GM23338 (cell line): Measurements from ENCODE around the gene CCDC187. TPM values are rescaled to one million over a fixed set of nuclear protein-coding genes. Genes with fewer than 3 reads are reported as not detected.

Experiments
- ATAC-seq: fragments of 200-7000 bp; cut with Tn5 transposase; 3 replicates; pipeline ENCODE4 v1.9.1; 2020
- DNase-seq: peaks from one replicate; pipeline ENCODE4 v3.0.0-alpha.2; 2015; ENCODE audit warnings: low spot score
- H2AFZ ChIP-seq: fragments of 200-600 bp; sonication (generic); 2 replicates; pipeline ENCODE4 v1.8.0; 2016; ENCODE audit warnings: antibody characterized with exemption, mild to moderate bottlenecking, moderate library complexity
- H3F3A ChIP-seq: fragments of 200-600 bp; sonication (generic); replicated peaks from 2 replicates; pipeline ENCODE4 v1.8.0; 2017; ENCODE audit warnings: antibody characterized with exemption, mixed run types, low read depth
- H3K27ac ChIP-seq: fragments of 200-600 bp; sonication (generic); 2 replicates; pipeline ENCODE4 v1.6.1; 2016; ENCODE audit warnings: low read depth
- H3K27me3 ChIP-seq: fragments of 200-600 bp; sonication (generic); 2 replicates; pipeline ENCODE4 v1.8.0; 2016; ENCODE audit warnings: mild to moderate bottlenecking, mixed run types, moderate library complexity; ENCODE audit not compliant: insufficient read depth
- H3K36me3 ChIP-seq: fragments of 200-600 bp; sonication (generic); 2 replicates; pipeline ENCODE4 v1.8.0; 2016; ENCODE audit warnings: mild to moderate bottlenecking; ENCODE audit not compliant: insufficient read depth
- H3K4me1 ChIP-seq: fragments of 200-600 bp; sonication (generic); 2 replicates; pipeline ENCODE4 v1.8.0; 2016; ENCODE audit warnings: mild to moderate bottlenecking, moderate library complexity; ENCODE audit not compliant: insufficient read depth
- H3K4me2 ChIP-seq: fragments of 200-600 bp; sonication (generic); 2 replicates; pipeline ENCODE4 v1.7.1; 2017; ENCODE audit warnings: mixed run types
- H3K4me3 ChIP-seq: fragments of 200-600 bp; sonication (generic); 2 replicates; pipeline ENCODE4 v1.6.1; 2016; ENCODE audit warnings: mixed run types
- H3K79me2 ChIP-seq: fragments of 200-600 bp; sonication (generic); replicated peaks from 2 replicates; pipeline ENCODE4 v1.8.0; 2017; ENCODE audit warnings: mild to moderate bottlenecking; ENCODE audit not compliant: insufficient read depth
- H3K9me2 ChIP-seq: fragments of 200-600 bp; sonication (generic); 2 replicates; pipeline ENCODE4 v1.8.0; 2017; ENCODE audit not compliant: insufficient read depth
- H4K20me1 ChIP-seq: fragments of 200-600 bp; sonication (generic); replicated peaks from 2 replicates; pipeline ENCODE4 v1.8.0; 2017; ENCODE audit warnings: mild to moderate bottlenecking; ENCODE audit not compliant: insufficient read depth
- H3K27ac Mint-ChIP-seq: 2 replicates; pipeline ENCODE4 v1.8.0; 2020; ENCODE audit warnings: inconsistent platforms, mild to moderate bottlenecking, moderate library complexity, mixed read lengths
- H3K27me3 Mint-ChIP-seq: 3 replicates; pipeline ENCODE4 v1.8.0; 2022; ENCODE audit warnings: low read depth, mild to moderate bottlenecking, moderate library complexity, mixed read lengths, inconsistent platforms; ENCODE audit not compliant: insufficient read depth, poor library complexity
- H3K36me3 Mint-ChIP-seq: 3 replicates; pipeline ENCODE4 v1.8.0; 2021; ENCODE audit warnings: low read depth, mild to moderate bottlenecking, inconsistent platforms, moderate library complexity, mixed read lengths
- H3K4me1 Mint-ChIP-seq: 3 replicates; pipeline ENCODE4 v1.8.0; 2020; ENCODE audit warnings: mild to moderate bottlenecking, inconsistent platforms, mixed read lengths
- H3K4me3 Mint-ChIP-seq: 3 replicates; pipeline ENCODE4 v1.8.0; 2021; ENCODE audit warnings: moderate library complexity, mild to moderate bottlenecking, inconsistent platforms, mixed read lengths
- H3K9me3 Mint-ChIP-seq: 3 replicates; pipeline ENCODE4 v1.8.0; 2020; ENCODE audit warnings: moderate library complexity, mild to moderate bottlenecking, inconsistent platforms, mixed read lengths
- EZH2 ChIP-seq: fragments of 200-600 bp; sonication (generic); IDR thresholded peaks from one replicate; pipeline ENCODE4 v1.8.0; 2017; ENCODE audit warnings: antibody characterized with exemption, mild to moderate bottlenecking, low read depth; ENCODE audit not compliant: unreplicated experiment
- EZH2phosphoT487 ChIP-seq: fragments of 200-600 bp; sonication (generic); IDR thresholded peaks from one replicate; pipeline ENCODE4 v1.8.1; 2018; ENCODE audit warnings: antibody characterized with exemption; ENCODE audit not compliant: unreplicated experiment
- JUNB ChIP-seq: IDR thresholded peaks from one replicate; pipeline ENCODE4 v1.6.1; 2016; ENCODE audit warnings: antibody characterized with exemption; ENCODE audit not compliant: unreplicated experiment
- NANOG ChIP-seq: IDR thresholded peaks from 2 replicates; pipeline ENCODE4 v1.6.1; 2016; ENCODE audit warnings: antibody characterized with exemption, borderline replicate concordance
- STAT1 ChIP-seq: IDR thresholded peaks from one replicate; pipeline ENCODE4 v1.6.1; 2016; ENCODE audit warnings: antibody characterized with exemption; ENCODE audit not compliant: unreplicated experiment
- ZNF331 ChIP-seq: fragments of 250-450 bp; sonication (Bioruptor Pico); IDR thresholded peaks from 2 replicates; pipeline ENCODE4 v1.5.0; 2020; ENCODE audit warnings: low read depth, mild to moderate bottlenecking, moderate library complexity
- polyA plus RNA-seq: library from polyadenylated mRNA; unstranded; fragments of >200 nt; fragmentation: Nextera tagmentation; extraction: Ambion mirVana; gene quantifications from 2 replicates; pipeline ENCODE4 v1.2.1, GENCODE V29; 2016
- total RNA-seq: library from RNA; depleted of rRNA; stranded (reverse); fragments of >200 nt; shearing (Covaris generic); gene quantifications from 2 replicates; pipeline ENCODE4 v1.2.3, GENCODE V29; 2014
- TF ChIP-seq, protein P1 (sequence below), 2 experiments: fragments of 200-600 bp in 1 of 2; sonication (generic) in 1 of 2; conservative IDR thresholded peaks; 2 replicates each; pipeline versions ENCODE4 v1.5.1 to v1.6.1; 2016 to 2017; ENCODE audit warnings: antibody characterized with exemption in 2 of 2, low read depth in 2 of 2, mild to moderate bottlenecking in 2 of 2, moderate library complexity in 1 of 2
- TF ChIP-seq, protein P2 (sequence below): IDR thresholded peaks from 2 replicates; pipeline ENCODE4 v1.6.1; 2016; ENCODE audit warnings: antibody characterized with exemption
- TF ChIP-seq, protein P3 (sequence below): IDR thresholded peaks from one replicate; pipeline ENCODE4 v1.6.1; 2018; ENCODE audit warnings: antibody characterized with exemption; ENCODE audit not compliant: unreplicated experiment

CCDC187 gene
- total and polyA plus RNA-seq, 2 experiments from 2014 or later, result 0.14 TPM; not detected in 1

DNA sequence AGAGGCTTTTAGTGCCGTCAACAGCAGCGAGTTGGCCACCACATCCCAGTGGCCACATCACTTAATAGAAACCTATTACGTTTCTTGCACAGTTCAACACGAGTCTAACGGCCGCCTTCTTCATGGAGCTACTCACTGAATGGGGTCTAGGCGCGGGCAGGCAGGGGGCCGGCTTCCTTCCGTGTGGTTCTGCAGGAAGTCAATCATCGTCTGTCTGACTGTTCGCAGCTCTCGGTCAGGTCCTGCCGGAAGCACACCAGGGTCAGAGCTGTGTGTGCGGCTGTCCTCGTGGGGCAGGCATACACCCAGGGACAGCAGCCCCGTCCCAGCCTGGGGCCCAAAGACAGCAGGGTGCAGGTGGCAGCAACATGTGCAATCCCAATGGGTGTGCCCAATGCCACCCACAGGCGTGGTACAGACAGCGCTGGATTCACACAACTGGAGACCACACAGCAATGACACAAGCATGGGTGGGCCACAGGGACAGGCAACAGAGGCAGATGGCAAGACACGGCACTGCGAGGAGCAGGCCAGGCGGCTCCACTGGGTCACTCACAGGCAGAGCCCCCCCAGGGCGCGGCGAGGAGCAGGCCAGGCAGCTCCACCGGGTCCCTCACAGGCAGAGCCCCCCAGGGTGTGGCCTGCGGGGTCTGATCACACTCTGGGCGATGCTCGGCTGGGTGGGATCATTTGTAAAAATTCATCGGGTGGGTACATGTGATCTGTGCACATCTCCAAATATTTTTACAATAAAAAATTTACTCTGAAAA, 79.8 kb downstream of the CCDC187 start (continued):
- TF ChIP-seq, protein P1, sequence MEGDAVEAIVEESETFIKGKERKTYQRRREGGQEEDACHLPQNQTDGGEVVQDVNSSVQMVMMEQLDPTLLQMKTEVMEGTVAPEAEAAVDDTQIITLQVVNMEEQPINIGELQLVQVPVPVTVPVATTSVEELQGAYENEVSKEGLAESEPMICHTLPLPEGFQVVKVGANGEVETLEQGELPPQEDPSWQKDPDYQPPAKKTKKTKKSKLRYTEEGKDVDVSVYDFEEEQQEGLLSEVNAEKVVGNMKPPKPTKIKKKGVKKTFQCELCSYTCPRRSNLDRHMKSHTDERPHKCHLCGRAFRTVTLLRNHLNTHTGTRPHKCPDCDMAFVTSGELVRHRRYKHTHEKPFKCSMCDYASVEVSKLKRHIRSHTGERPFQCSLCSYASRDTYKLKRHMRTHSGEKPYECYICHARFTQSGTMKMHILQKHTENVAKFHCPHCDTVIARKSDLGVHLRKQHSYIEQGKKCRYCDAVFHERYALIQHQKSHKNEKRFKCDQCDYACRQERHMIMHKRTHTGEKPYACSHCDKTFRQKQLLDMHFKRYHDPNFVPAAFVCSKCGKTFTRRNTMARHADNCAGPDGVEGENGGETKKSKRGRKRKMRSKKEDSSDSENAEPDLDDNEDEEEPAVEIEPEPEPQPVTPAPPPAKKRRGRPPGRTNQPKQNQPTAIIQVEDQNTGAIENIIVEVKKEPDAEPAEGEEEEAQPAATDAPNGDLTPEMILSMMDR (conservative IDR thresholded peaks at IDR 0.05; ENCODE audit: low read depth in 2 of 2), result no peak
- TF ChIP-seq ZNF331 (CRISPR knock-in tag), result no peak
- no peak for TF ChIP-seq NANOG

DNA sequence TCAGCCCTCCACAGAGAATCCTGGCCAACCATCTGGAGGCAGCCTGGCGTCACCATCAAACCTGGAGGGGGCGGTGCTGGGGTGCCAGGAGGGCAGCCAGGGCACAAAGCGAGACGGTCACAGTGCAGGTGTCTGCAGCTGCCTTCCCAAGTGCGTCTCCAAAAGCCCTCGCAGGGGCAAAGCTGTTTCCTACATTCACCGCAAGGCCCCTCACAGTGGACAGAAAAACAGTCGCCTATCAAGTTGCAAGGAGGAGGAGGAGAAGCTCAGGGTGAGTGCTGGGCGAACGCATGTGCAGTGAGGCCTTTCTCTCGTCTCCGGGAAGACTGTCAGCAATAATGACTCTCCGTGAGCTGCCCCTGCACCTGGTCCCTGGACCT, 81.0 kb downstream of the CCDC187 start:
- ATAC-seq, result no peak
- peaks cover 9% of the 10 kb centered on the region for H3K27me3 Mint-ChIP-seq
- peaks cover 9% of the 10 kb centered on the region for H3K4me1 Mint-ChIP-seq
- Histone ChIP-seq H4K20me1 (peaks cover 19% of the 10 kb centered on the region), H3F3A (0 out of 2 replicates have a peak, but pooled peaks cover under 1% of the 10 kb centered on the region), H3K27me3 (no peaks in the 10 kb centered on the region), H3K36me3 (0 out of 2 replicates have a peak, but pooled peaks cover 2% of the 10 kb centered on the region), H3K4me2 (no peak overlapping the region), H3K9me2 (no peaks in the 10 kb centered on the region), H3K4me1 (no peaks in the 10 kb centered on the region), H3K27ac (0 out of 2 replicates have a peak overlapping the region, but pooled peaks have one; percentile 32), H3K4me3 (no peak overlapping the region), H3K79me2 (peaks cover 59% of the 10 kb centered on the region), H2AFZ (no peak overlapping the region)
- TF ChIP-seq, protein P2, sequence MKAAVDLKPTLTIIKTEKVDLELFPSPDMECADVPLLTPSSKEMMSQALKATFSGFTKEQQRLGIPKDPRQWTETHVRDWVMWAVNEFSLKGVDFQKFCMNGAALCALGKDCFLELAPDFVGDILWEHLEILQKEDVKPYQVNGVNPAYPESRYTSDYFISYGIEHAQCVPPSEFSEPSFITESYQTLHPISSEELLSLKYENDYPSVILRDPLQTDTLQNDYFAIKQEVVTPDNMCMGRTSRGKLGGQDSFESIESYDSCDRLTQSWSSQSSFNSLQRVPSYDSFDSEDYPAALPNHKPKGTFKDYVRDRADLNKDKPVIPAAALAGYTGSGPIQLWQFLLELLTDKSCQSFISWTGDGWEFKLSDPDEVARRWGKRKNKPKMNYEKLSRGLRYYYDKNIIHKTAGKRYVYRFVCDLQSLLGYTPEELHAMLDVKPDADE, result no peak
- TF ChIP-seq JUNB, result no peak
- TF ChIP-seq STAT1, result no peak
- no peak for TF ChIP-seq EZH2
- TF ChIP-seq, protein P3, sequence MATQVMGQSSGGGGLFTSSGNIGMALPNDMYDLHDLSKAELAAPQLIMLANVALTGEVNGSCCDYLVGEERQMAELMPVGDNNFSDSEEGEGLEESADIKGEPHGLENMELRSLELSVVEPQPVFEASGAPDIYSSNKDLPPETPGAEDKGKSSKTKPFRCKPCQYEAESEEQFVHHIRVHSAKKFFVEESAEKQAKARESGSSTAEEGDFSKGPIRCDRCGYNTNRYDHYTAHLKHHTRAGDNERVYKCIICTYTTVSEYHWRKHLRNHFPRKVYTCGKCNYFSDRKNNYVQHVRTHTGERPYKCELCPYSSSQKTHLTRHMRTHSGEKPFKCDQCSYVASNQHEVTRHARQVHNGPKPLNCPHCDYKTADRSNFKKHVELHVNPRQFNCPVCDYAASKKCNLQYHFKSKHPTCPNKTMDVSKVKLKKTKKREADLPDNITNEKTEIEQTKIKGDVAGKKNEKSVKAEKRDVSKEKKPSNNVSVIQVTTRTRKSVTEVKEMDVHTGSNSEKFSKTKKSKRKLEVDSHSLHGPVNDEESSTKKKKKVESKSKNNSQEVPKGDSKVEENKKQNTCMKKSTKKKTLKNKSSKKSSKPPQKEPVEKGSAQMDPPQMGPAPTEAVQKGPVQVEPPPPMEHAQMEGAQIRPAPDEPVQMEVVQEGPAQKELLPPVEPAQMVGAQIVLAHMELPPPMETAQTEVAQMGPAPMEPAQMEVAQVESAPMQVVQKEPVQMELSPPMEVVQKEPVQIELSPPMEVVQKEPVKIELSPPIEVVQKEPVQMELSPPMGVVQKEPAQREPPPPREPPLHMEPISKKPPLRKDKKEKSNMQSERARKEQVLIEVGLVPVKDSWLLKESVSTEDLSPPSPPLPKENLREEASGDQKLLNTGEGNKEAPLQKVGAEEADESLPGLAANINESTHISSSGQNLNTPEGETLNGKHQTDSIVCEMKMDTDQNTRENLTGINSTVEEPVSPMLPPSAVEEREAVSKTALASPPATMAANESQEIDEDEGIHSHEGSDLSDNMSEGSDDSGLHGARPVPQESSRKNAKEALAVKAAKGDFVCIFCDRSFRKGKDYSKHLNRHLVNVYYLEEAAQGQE, result no peak
- TF ChIP-seq, protein P1 (conservative IDR thresholded peaks at IDR 0.05; ENCODE audit: low read depth in 2 of 2), result no peak
- TF ChIP-seq NANOG, result no peak
- TF ChIP-seq ZNF331 (CRISPR knock-in tag), result no peak
- TF ChIP-seq EZH2phosphoT487, result no peak
- H3K4me3 Mint-ChIP-seq, result no peak overlapping the region
- no peak overlapping the region for H3K27ac Mint-ChIP-seq
- H3K9me3 Mint-ChIP-seq, result no peaks in the 10 kb centered on the region
- DNase-seq, result no peak
- peaks cover 37% of the 10 kb centered on the region for H3K36me3 Mint-ChIP-seq
